Astrocyte of the cerebellum (primary cell): Measurements from ENCODE around the gene STARD10.

Experiments
- DNase-seq: peaks from one replicate; pipeline ENCODE4 v3.0.0-alpha.2; 2011; ENCODE audit warnings: low read depth
- H3K4me3 ChIP-seq: 2 replicates; pipeline ENCODE4 v1.5.1; 2011; ENCODE audit warnings: mild to moderate bottlenecking, low read depth, low read length, moderate library complexity
- in situ Hi-C: cut with HindIII; loops from 2 replicates; pipeline ENCODE4 v1.10.0; 2017; ENCODE audit warnings: low sequenced_read_pairs
- TF ChIP-seq, protein P1 (sequence below): IDR thresholded peaks from 2 replicates; pipeline ENCODE4 v1.5.1; 2012; ENCODE audit warnings: low read length, low read depth, moderate library complexity, mild to moderate bottlenecking; ENCODE audit errors: missing control alignments

STARD10 gene

DNA sequence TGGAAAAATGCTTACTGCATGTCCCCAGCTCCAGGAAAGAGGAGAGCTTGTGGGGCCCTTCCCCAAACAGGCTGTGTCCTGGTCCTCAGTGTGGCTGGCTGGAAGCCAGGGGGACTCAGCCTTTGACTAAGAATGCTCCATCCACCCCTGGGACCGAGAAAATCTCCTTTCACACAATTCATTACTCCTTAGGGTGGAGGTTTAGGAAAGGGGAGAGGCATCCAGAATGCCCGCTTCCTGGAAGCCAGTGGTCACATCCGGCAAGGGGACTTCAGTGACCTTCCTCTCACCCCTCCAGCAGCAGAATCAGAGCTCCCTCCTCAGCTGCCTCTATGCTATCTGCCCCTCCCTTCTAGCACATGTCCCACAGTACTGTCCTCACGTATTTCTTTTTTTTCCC is 42.3 kb upstream of the STARD10 start:
- in situ Hi-C loops, result no loop called here
- TF ChIP-seq, protein P1, sequence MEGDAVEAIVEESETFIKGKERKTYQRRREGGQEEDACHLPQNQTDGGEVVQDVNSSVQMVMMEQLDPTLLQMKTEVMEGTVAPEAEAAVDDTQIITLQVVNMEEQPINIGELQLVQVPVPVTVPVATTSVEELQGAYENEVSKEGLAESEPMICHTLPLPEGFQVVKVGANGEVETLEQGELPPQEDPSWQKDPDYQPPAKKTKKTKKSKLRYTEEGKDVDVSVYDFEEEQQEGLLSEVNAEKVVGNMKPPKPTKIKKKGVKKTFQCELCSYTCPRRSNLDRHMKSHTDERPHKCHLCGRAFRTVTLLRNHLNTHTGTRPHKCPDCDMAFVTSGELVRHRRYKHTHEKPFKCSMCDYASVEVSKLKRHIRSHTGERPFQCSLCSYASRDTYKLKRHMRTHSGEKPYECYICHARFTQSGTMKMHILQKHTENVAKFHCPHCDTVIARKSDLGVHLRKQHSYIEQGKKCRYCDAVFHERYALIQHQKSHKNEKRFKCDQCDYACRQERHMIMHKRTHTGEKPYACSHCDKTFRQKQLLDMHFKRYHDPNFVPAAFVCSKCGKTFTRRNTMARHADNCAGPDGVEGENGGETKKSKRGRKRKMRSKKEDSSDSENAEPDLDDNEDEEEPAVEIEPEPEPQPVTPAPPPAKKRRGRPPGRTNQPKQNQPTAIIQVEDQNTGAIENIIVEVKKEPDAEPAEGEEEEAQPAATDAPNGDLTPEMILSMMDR, result no peak
- no peak overlapping the region for H3K4me3 ChIP-seq
- DNase-seq, result no peak

DNA sequence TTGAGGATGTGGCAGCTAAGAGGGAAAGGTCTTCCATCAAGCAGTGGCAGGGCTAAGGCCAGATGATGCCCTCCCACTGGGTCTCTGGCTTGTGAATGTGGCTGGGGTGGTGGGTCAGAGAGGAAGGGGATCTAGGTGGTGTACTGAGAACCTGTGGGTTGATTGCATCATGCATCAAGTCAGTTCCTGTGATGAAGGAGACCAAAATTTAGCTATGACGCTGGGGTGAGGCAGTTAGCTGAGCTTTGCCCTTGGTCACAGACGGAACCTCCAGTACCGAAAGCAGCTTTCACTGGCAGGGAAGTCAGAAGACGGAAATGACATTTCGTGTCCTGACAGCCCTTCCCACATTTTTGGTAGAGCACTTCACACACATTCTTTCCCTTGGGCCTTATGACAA is 41.1 kb upstream of the STARD10 start:
- TF ChIP-seq, protein P1, result no peak
- no peak overlapping the region for H3K4me3 ChIP-seq
- DNase-seq, result no peak
- in situ Hi-C loops, result no loop called here

DNA sequence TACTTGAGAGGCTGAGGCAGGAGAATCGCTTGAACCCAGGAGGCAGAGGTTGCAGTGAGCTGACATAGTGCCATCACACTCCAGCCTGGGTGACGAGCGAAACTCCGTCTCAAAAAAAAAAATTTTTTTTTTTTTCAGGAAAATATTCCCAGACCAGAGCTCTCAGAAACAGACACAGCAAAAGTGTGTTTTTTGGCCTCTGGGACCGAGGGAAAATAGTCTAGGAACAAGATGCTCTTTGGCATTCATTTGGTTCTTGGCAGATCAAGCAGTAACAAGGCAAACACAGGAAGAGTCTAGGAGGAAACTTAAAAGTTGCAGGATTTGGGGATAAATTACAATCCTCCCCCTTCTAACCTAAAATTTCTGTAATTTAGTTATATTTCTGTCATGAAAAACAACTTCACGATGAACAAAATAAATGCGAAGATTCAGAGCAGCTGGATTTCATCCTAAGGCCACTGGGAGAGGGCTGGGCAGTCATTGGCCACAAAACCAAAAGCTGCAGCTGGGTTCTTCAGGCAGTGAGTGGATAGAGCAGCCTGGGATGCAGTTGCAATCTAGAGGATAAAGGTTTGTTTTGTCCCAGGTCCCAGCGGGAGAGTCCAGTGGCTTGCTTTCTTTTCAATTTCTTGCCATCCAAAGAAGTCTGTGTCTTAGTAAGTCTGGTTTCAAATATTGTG is 40.1 kb upstream of the STARD10 start:
- TF ChIP-seq, protein P1, result no peak
- no peak overlapping the region for H3K4me3 ChIP-seq
- no peak for DNase-seq
- in situ Hi-C loops, result no loop called here

DNA sequence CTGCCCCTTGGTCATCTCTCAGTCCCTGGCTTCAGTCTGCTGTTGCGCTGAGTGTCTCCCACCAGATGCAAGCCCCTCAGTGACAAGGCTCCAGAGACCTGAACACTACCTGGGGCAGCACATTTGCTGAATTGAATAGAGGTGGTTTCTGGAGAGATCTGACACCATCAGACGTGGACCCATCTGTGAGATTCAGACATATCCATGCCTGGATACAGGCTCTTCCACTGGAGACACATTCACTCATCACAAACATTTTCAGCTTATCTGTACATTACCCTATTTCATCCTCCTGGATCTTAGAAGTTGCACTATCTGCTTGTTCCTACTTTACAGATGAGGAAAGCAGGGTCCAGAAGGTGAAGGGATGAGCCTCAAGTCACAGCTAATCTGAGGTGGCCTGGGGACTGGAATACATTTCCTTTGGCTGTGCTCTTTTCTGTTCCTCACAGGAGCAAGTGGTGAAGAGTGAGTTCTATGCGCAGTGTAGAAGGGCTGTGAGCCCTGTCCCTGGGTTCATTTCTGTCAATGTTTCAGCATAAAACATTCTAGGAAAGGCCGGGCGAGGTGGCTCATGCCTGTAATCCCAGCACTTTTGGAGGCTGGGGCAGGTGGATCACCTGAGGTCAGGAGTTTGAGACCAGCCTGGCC is 39.4 kb upstream of the STARD10 start:
- no peak overlapping the region for H3K4me3 ChIP-seq
- in situ Hi-C loops, result no loop called here
- DNase-seq, result no peak
- TF ChIP-seq, protein P1, result no peak

DNA sequence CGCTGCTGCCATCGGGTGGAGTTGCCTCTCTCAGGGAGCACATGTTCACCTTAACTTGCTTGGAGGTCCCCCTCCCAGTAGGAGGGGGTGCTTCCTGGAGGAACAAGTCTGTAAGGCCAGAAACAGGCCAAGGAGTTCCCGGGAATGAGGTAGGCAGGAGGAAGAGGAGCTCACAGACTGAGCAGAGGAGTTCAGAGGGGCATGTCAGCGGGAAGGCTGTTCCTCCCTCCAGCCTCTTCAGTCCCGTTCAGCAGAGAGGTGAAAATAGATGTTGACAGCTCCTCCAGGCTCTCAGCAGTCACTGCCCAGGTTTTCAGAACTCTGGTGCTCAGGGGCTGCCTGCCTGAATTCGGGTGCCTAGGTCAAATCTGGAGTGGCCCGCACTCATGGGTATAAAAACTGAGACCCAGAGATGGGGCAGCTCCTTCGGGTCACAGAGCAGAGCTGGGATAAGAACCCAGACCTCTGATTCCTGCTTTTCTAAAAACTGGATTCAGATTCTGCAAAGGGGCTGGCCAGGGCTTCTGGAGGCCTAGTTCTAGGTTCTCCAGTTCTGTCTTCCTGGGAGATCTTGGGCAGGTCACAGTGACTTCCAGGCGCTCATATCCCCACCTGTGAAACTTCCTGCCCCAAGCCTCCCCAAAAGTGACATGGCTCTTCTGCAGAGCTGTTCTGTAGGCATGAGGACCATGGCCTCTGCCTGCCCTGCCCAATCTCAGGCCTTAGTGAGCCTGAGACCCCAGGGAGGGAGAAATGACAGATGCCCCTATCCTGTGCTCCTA is 38.6 kb upstream of the STARD10 start:
- TF ChIP-seq, protein P1, result no peak
- in situ Hi-C loops, result no loop called here
- DNase-seq, result no peak

DNA sequence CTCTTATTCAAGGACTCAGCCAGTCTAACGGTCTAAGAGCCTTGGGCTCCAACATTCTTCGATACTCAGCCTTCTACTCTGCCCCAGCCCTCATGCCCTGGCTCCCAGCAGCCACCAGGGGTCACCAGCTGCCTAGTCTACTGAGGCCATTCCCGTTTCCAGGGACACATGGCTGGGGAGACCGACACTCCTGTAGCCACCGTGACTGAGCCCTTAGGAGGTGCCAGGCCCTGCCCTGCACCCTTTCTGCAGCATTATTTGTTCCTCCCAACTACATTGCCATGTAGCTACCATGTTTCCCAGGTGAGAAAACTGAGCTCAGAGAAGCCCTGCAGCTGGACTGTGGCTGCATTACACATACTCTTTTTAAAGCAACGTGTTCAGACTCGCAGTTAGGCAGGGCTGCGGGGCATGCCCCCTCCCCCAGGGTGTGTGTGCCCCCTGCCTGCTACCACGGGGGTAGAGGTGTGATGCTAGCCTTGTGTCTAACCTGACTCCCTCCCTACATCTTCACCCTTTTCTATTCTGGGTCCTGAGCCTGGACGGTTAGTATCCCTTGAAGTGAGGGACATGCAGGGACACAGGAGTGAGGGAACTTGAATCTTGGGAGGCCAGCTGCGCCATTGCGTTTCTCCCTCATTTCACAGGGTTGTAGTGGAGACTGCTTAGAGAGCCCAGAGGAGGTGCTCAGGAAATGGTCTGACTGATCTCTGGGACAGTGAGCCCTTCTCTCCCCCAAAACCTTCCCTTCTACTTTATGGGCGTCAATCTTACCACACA is 37.9 kb upstream of the STARD10 start:
- H3K4me3 ChIP-seq, result no peak overlapping the region
- TF ChIP-seq, protein P1, result peak; percentile 98
- in situ Hi-C loops, result no loop called here
- DNase-seq, result no peak

More for the DNA sequence above, 38.6 kb upstream of the STARD10 start:
- H3K4me3 ChIP-seq, result no peak overlapping the region
